Measurements from ENCODE around the gene STX12. TPM values are rescaled to one million over a fixed set of nuclear protein-coding genes. Genes with fewer than 3 reads are reported as not detected.

The STX12 gene
- 10 to 100 TPM; 22.6 to 26.7 TPM for total RNA-seq

- 0% methylated on average over 7 to 53 of the region's 58 CpGs for WGBS, 2 donors
- Histone ChIP-seq H3K9me3 (no peaks in the 10 kb centered on the region), H3K27me3 (no peaks in the 10 kb centered on the region), H3K36me3 (replicated peaks in 1 of 2; ENCODE audit: insufficient read depth in 1 of 2, low read depth in 2 of 2) (no peaks in the 10 kb centered on the region), H3K27ac (peak within 1 kb of the TSS; percentile 65 to 94 (median 86)), H3K4me1 (peaks cover 11% of the 10 kb centered on the region), H3K4me3 (peak within 1 kb of the TSS; percentile 47 to 52)
- TF ChIP-seq POLR2A (IDR thresholded peaks at IDR 0.05) (peak; percentile 83 to 94 (median 93)), CTCF (IDR thresholded peaks at IDR 0.05) (peak in 1 of 7 experiments; percentile 2)
- peak; percentile 99 for ATAC-seq
- intact Hi-C loops (cut with DNase I): no loop called here
- DNase-seq: peak; percentile 97 to 99 (median 98)
Observed at GRCh38 chr1:27772932-27773825, at the start of gene STX12. Gene STX12 (plus strand): TSS chr1:27773219. CDS start chr1:27773308, 89 bp downstream.

- DNase-seq: peak in 3 of 4 donors; percentile 8 to 31 (median 19)
- ATAC-seq: no peak
- intact Hi-C loops (cut with DNase I): no loop called here
- no peak overlapping the region for H3K4me3 ChIP-seq
- no peaks in the 10 kb centered on the region for H3K9me3 ChIP-seq
- TF ChIP-seq CTCF (IDR thresholded peaks at IDR 0.05) (no peak), POLR2A (IDR thresholded peaks at IDR 0.05) (no peak)
- H3K27ac ChIP-seq: peak overlapping the region in 3 of 4 donors; percentile 46 to 93 (median 90)
- 78 to 89% methylated on average over 1 to 9 of the region's 9 CpGs for WGBS, 2 donors
- H3K36me3 ChIP-seq (replicated peaks in 1 of 2; ENCODE audit: insufficient read depth in 1 of 2, low read depth in 2 of 2): no peaks in the 10 kb centered on the region
- peaks cover 11% of the 10 kb centered on the region for H3K4me1 ChIP-seq
- no peaks in the 10 kb centered on the region for H3K27me3 ChIP-seq
Observed at GRCh38 chr1:27724961-27725373, 48.1 kb upstream of the STX12 start.

GRCh38 chr1:27725374-27726172 is 47.4 kb upstream of the STX12 start, which contains the start of gene FAM76A:
Gene FAM76A (plus strand): TSS chr1:27725961. CDS start chr1:27726081, 120 bp downstream.
- H3K36me3 ChIP-seq (replicated peaks in 1 of 2; ENCODE audit: insufficient read depth in 1 of 2, low read depth in 2 of 2): no peaks in the 10 kb centered on the region
- DNase-seq: peak; percentile 99 to 100 (median 100)
- no peaks in the 10 kb centered on the region for H3K27me3 ChIP-seq
- 1 to 12% methylated on average over 16 to 71 of the region's 72 CpGs for WGBS, 2 donors
- ATAC-seq: peak; percentile 98
- peak within 1 kb of the TSS; percentile 94 to 95 for H3K4me3 ChIP-seq
- H3K27ac ChIP-seq: peak within 1 kb of the TSS; percentile 53 to 93 (median 88)
- H3K9me3 ChIP-seq: no peaks in the 10 kb centered on the region
- H3K4me1 ChIP-seq: peaks cover 11% of the 10 kb centered on the region
- intact Hi-C loops (cut with DNase I): no loop called here
- peak in 6 of 7 experiments; percentile 27 to 69 (median 46) for TF ChIP-seq CTCF (IDR thresholded peaks at IDR 0.05)
- peak; percentile 79 to 88 (median 82) for TF ChIP-seq POLR2A (IDR thresholded peaks at IDR 0.05)

- Histone ChIP-seq H3K9me3 (no peaks in the 10 kb centered on the region), H3K36me3 (replicated peaks in 1 of 2; ENCODE audit: insufficient read depth in 1 of 2, low read depth in 2 of 2) (no peaks in the 10 kb centered on the region), H3K4me3 (peak overlapping the region; percentile 94 to 95), H3K4me1 (peaks cover 11% of the 10 kb centered on the region), H3K27ac (peak overlapping the region; percentile 53 to 93 (median 88)), H3K27me3 (no peaks in the 10 kb centered on the region)
- peak; percentile 7 for ATAC-seq
- TF ChIP-seq POLR2A (IDR thresholded peaks at IDR 0.05): no peak
- peak in 2 of 7 experiments; percentile 5 to 9 for TF ChIP-seq CTCF (IDR thresholded peaks at IDR 0.05)
- intact Hi-C loops (cut with DNase I): no loop called here
- 0 to 1% methylated on average over 8 to 32 of the region's 46 CpGs for WGBS, 2 donors
- peak; percentile 45 to 59 (median 54) for DNase-seq
Observed at GRCh38 chr1:27726173-27727044, 46.6 kb upstream of the STX12 start.

Data from body of pancreas (tissue), 4 donors.